HG02610 (cell line): ENCODE results near the gene MED27.

ENCODE experiments used
- ATAC-seq: cut with Tn5 transposase; IDR thresholded peaks from one replicate; pipeline ENCODE4 v1.9.1; 2021; ENCODE audit warnings: mild to moderate bottlenecking, moderate library complexity; ENCODE audit not compliant: unreplicated experiment

The MED27 gene

DNA sequence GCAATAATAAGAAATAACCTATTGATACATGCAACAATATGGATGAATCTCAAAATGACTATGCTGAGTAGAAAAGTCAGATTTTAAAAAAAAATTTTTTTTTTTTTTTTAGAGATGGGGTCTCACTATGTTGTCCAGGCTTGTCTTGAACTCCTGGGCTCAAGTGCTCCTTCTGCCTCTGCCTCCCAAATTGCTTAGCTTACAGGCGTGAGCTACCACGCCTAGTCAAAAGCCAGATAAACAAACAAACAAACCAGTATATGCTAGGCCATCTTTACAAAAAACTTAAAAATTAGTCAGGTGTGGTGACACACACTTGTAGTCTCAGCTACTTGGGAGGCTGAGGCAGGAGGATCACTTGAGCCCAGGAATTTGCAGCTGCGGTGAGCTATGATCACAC is 79.0 kb downstream of the MED27 start:
- no peak for ATAC-seq

DNA sequence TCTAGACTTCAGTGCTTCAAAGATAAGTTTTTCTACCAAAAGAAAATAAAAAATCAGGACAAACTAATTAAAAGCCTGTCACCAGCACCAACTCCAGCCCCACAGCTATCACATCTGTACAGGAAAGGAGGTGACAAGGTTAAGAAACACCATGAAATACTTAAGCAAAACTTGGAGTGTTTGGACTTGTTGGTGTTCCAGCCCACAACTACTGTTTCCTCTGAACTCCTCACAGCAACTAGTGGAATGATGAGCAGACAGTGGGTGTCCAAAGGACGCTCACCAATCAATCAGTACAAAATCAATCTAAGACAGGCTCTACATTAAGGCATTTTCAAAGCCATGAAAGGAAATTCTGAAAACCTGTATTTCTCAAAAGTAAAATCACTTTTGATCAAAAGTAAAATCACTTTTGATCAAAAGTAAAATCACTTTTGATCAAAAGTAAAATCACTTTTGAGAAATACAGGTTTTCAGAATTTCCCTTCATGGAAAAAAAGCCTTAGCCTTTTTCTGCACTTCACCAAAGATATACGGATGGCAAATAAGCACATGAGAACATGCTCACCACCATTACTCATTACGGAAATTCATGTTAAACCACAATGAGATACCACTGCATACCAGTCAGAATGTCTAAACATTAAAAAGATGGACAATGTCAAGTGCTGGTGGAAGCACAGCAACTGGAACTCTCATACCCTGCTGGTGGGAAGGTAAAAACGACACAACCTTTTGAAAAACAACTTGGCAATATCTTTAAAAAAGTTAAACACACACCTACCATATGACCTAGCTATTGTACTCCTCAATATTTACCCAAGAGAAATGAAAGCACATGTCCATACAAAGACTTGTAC is 79.7 kb downstream of the MED27 start:
- no peak for ATAC-seq

DNA sequence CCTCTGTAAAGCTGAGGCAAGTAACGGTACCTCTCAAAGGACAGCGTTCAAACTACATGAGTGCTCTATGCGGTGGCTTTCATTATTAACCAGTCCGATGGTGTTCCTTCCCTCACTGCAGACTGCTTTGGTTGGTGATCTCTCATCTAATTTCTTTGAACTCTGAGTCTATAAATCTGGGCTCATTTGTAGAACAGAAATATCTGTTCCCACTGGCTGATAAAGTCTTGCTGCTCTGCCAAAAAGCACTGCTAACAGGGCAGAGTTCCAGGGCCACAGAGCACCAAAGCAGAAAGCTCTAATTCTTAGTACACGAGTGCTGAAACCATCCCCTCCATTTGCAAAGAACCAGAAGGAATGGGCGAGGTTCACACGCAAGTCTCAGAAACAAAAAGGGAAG is 81.9 kb downstream of the MED27 start:
- ATAC-seq, result no peak

DNA sequence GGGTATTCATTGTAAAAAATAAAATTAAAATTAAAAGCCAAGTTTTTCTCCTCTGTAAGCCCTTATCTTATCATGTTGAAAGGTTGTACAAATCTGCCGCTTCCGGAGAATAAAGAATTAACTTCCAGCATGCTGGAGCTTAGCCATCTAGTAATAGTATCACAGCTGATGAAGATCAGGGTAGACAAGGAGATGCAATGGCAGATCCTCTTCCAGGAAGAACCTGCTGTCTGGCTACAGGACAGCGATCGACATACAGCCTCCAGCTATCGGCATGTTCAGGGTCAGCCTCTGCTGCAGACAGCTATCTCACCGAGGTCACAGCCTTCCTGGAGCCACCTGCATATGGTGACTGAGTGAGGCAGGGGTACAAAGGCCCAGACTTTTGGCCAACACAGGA is 82.6 kb downstream of the MED27 start:
- no peak for ATAC-seq

DNA sequence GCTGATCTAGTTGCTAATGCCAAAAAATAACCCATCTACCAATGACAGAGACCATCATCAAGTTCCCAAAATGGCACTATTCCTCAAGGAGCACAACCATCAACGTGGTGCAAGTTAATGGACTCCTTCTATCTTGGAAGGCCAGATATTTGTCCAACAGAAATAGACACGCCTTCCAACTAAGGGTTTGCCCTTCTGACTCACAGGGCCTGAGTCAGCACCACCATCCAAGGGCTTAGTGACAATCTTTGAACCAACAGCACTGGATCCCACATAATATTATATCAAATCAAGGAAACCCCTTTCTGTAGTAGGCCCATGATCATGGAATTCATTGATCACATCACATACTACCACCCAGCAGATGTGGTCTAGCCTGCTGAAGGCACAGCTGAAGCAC is 84.3 kb downstream of the MED27 start:
- no peak for ATAC-seq

DNA sequence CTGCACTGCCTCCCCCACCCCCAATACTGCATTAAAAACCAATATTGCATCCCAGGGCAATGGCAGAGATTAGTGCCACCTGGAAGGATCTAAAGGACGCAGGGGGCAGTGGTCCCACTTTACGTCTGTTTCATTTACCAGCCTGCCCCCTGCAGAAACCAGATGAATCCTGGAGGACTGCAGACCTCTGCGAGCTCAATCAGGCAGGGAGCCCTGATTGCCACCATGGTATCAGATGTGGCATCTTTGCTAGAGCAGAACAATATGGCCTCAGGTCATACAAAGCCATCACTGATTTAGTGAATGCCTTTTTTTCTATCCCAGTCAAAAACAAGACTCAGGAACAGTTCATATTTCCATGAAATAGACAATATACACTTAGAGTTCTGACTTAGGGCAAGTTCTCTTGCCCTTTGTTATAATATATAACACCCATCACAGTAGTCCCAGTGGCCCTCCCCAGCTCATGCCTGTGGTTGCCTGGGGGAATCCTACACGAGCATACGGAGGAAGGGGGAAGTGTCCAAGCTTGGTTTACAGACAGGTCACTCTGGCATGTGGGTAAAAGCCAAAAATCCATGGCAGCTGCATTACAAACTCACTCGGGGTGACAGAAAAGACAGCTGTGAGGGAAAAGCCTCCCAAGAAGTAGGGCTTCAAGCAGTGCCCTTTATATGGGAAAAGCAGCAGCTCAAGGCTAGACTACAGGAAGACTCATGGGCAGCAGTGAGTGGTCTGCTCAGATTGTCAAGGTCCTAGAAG is 85.1 kb downstream of the MED27 start:
- ATAC-seq, result no peak

DNA sequence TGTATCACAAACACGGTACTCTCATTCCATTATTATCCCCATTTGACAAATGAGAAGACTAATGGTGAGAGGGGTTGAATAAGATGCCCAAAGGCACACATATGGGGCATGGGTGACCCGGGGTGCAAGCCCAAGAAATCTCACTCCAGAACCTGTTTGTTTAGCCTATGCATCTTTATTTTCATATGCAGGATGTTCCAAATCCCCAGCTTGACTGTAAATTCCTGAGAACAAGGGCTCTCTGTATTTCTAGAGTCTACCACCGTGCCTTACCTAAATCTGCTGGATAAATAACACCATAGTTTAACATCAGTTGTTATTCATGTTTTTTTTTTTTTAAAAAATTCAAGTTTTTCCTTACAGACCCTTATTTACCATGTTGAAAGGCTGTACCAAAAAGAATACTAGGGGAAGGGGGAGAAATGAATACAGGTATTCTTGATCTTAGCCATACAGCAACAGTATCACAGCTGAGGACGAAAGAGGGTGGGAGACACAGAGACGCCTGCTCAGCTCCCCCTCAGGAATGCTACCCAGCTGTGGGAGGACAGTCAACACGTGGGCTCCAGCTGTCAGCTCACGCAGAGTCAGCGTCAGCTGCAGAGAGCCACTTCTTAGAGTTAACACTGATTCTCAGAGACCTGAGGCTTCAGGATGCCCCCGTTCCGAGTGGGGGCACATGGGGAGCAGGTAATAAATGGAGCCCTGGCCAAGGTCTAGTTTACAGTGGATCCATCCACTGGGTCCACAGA is 86.6 kb downstream of the MED27 start:
- ATAC-seq, result no peak

DNA sequence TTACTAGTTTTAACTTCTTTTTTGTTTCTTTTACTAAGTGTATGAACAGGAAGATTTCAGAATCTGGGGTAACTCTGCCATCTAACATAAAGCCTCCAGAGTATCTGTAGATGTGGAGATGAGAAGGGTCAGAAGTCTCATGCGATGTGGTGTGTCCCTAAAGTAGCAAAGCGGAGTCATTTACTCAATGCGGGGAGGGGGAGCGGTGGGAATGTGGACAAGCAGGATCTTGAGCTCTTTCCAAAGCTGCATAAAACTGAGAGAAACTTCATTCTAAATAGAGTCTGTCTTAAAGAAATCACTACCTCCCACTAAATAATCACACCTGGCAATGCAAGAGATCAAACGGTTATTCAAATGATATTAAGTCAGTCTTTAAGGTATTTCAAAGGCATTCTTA is 92.4 kb downstream of the MED27 start:
- no peak for ATAC-seq

DNA sequence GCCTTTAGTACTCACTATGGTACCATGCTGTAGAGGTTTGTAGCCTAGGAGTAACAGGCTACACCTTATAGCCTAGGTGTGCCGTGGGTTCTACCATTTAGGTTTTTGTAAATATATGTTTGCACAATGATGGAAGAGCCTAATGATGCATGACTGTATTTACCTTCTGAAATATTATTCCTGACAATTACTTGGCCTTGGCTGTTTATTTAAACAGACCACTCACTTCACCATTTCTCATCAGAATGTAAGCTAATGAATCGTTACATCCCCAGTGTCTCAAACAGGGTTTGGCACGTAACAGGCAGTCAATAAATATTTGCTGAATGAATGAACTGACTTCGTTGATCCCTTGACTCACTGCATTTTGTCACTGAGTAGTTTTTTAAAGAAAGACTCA is 93.1 kb downstream of the MED27 start:
- no peak for ATAC-seq

DNA sequence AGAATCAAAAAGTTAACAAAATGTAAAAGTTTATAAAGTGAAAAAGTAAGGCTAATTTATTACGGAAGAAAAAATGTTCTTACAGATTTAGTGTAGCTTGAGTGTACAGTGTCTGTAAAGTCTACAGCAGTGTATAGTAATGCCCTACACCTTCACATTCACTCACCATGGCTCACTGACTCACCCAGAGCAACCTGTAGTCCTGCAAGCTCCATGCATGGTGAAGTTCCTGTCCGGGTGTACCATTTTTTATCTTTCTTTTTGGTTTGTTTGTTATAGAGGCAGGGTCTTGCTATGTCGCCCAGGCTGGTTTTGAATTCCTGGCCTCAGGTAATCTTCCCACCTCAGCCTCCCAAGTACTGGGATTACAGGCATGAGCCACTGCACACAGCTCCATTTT is 93.6 kb downstream of the MED27 start:
- ATAC-seq, result no peak

DNA sequence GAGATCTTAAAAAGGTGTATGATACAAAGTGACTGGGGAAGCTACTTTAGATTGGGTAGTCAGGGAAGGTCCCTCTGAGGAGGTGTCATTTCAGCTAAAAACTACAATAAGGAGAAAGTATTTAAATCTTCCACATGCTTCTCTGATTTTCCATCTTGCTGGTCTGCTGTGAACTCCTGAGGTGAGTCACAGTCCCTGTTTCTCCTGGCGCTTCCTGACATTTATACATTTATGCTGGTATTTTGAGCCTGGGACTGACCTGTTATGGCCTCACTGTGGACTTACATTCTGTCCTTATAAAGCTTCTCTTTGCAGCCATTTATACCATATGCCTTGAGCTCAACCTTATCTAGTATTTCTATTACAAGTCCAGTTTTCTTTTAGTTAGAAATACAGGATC is 95.1 kb downstream of the MED27 start:
- ATAC-seq, result no peak

DNA sequence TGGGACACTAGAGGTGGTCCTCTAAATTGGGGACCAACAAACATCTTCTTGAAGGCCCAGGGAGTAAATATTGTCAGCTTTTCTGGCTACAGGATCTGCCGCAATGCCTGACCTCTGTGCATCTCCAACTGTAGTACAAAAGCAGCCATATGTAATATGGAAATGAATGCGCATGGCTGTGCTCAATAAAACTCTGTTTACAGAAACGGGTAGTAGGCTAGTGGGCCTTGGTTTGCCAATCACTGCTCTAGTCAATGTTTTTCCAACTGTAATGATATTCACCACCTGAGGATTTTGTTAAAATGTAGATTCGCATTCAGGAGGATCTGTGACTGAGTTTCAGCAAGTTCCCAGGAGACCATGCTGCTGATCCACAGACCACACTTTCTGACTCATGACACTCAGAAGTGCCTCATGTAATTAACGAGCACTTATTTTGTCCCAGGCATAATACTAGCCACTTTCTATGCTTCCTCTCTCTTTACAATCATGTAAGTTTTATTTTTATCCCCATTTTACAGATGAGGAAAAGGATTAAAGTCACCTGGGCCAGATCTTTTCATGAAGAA is 96.9 kb downstream of the MED27 start:
- peak; percentile 79 for ATAC-seq

DNA sequence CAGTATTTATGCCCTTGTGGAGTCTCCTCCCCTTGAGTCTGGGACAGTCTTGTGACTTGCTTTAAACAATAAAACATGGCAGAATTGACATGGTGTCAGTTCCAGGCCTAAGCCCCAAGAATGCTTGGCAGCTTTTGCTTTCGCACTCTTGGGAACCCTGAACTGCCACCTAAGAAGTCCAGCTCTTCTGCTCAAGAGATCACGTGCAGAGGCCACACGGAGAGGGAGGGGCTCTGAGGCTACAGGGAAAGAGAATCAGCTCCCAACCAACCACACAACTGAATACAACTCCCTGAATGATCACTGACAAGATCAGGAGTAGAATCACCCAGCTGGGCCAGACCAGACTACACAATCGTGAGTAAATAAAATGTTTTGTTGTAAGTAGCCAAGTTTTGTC is 97.6 kb downstream of the MED27 start:
- no peak for ATAC-seq

DNA sequence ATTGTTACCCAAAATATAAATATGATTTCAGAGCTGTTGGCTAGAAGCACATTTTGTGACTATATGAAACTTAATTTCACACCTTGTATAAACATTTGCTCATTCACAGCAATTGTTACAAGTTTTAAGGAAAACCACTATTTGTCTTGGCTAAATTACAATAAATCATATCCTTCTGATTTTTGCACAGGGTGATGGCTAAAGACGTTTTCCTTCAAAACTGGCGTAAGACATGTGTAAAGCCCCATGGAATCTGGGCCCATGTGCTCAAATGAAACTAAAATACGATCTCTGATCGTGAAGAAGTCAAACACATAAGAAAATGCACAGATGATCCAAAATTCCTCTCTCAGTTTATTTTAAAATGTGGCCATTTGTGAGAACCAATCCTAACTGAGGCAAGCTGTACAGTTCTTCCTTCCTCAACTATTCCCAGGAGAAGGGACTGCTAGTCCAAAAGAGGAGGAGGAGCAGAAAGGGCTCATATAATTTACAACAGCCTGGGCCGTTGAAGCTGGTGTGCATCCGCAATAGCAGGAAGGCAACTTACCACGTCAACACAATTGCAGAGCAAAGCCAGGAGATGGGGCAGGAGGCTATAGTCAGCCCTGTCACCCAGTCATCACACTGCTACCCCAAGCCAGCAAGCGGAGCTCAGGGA is 98.4 kb downstream of the MED27 start:
- no peak for ATAC-seq

DNA sequence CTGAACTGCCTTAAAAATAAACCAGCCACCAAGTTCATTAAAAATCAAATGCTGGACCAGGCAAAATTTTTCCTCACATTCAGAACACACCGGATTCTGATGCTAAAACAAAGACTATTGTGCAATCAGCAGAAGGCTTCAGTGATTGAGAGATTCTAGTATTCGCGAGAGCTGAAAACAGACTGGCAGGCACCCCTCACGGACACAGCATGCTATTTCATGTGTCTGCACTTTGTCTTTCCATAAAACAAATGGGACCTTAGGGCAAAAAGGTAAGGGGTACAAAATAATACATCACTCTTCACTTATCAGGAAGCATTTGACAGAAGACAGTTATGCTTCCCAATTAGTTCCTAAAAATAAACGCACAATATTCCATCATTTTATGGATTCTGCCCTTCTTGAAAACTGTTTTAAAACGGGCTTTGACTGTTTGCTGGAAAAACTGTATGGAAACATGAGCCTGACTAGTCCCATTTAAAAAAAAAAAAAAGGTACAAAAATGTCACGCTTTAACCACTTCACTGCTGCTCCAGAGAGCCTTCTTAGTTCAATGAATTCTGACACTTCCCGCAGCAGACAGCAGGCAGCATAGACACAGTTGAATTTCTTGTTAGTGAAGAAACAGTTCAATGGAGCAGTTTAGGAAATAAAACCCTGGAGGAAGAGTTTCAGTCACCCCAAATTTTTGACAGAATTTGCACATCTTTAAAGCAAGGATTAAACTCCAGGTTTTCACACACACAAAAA is 99.2 kb downstream of the MED27 start:
- no peak for ATAC-seq

DNA sequence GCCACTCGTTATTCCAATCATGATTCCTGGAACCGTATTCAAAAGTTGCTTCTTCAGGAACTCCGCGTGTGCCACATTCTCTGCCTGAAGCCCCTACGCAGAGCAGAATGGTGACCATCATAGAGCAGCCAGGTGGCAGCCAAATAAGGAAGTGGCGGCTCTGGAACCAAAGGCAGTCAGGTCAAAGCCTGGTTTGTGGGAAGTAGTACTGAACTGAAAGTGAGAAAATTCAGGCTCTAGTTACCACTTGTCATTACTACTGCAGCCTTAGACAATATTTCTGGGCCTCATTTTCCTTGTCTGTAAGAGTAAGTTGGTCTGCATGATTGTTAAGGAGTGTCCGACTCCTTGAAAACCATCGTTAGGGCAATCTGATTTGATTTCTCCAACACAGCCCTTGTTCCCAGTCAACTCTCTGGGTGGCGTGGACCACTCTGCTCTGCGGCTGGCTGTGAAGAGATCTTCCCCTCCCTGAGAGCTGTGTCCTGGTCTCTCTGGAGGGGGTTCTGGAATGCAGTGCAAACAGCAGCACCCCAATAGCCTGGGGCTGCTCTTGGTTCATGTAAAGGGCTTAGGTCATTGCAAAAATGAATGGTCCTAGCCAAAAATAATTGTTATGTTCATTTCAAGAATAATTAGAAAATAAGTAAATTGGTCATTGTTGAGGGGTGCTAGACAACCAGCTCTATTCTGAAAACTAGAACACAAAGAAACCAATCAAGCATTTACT is 102.4 kb downstream of the MED27 start:
- ATAC-seq, result no peak

DNA sequence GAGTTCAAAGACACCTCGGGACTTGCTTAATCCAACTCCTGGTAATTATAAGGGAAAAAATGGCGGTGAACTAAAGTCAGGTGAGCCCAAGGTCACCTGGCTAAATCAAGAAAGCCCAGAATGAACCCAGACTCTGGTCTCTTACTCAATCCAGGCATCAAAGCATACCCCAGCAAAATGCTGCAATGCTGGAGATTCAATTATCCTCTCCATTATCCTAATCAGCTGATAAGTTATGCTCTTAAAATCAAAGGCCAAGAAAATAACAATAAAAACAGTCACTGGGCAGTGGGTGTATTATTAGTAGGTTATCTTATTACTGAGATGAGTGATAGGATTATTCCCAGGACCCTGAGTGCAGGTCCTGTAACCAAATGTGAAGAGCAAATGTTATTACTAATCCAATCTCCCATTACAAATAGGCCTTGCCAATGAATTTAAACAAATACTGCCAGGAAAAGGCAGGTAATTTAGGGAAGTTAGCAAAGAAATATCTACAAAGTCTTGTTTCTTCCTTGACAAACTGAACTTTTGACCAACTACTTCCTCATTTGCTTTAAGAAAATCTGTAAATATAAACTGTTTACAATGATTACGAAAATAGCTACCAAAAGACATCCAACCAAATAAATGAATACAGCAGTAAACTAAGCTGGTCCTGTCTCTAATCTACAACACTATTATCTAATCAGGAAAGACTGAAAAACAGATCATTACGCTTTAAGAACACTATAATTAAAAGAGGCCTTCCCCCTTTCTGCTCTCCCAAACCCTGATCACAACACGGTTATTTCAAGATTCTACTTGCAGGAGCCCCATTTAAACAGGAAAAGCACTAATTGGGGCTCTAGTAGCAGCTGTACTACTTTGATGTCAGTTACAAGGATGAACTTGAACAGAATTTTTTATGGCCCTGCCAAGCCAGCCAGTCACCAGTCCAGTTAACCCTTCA is 103.2 kb downstream of the MED27 start:
- no peak for ATAC-seq

DNA sequence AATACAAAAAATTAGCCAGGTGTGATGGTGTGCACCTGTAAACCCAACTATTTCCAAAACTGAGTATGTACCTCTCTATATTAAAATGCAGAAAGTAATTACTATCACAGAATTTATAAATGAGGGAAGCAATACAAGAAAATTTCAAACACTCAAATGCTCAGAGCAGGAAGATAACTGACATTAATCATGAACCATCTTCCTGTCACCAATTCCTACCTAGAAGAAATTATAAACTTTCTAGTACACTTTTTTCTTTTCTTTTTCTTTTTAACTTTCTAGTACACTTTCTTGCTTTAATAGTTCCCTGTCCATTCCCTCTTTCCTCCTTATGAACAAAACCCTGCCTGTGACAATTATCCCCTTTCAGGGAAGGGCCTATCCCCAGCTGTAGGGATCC is 106.8 kb downstream of the MED27 start:
- ATAC-seq, result no peak
